Mesendoderm (in vitro differentiated cells): ENCODE results near the gene PCNP.
"Not testable (repeated sequence)": the region's sequence is repeated elsewhere in the genome, so short reads cannot be mapped to it uniquely, and the experiment has no call there.

Experiments
- DNase-seq: peaks from one replicate; pipeline ENCODE4 v3.0.0; 2013
- H2AK5ac ChIP-seq: 2 replicates; pipeline ENCODE4 v1.6.1; 2013; ENCODE audit warnings: low read length, inconsistent platforms
- H2BK120ac ChIP-seq: 2 replicates; pipeline ENCODE4 v1.6.1; 2013; ENCODE audit warnings: low read depth, mild to moderate bottlenecking, low read length, moderate library complexity, mixed read lengths
- H2BK15ac ChIP-seq: replicated peaks from 2 replicates; pipeline ENCODE4 v1.6.1; 2013; ENCODE audit warnings: low read depth, mild to moderate bottlenecking, moderate library complexity
- H2BK5ac ChIP-seq: 2 replicates; pipeline ENCODE4 v1.6.1; 2013; ENCODE audit warnings: low read length, inconsistent platforms
- H3K18ac ChIP-seq: 2 replicates; pipeline ENCODE4 v1.6.1; 2013; ENCODE audit warnings: mild to moderate bottlenecking, low read length, mixed read lengths
- H3K23ac ChIP-seq: one replicate; pipeline ENCODE4 v1.6.1; 2013; ENCODE audit warnings: low read length
- H3K27ac ChIP-seq: 2 replicates; pipeline ENCODE4 v1.5.1; 2013; ENCODE audit warnings: low read depth, mild to moderate bottlenecking, inconsistent platforms, low read length, moderate library complexity
- H3K27me3 ChIP-seq: 2 replicates; pipeline ENCODE4 v1.6.1; 2013; ENCODE audit warnings: low read length, control low read depth, mild to moderate bottlenecking, inconsistent platforms; ENCODE audit not compliant: insufficient read depth, poor library complexity
- H3K36me3 ChIP-seq: 2 replicates; pipeline ENCODE4 v1.6.1; 2013; ENCODE audit warnings: low read length, inconsistent platforms; ENCODE audit not compliant: control insufficient read depth, insufficient read depth
- H3K4ac ChIP-seq: one replicate; pipeline ENCODE4 v1.6.1; 2013; ENCODE audit warnings: low read depth, mild to moderate bottlenecking, low read length, moderate library complexity
- H3K4me1 ChIP-seq: 2 replicates; pipeline ENCODE4 v1.6.1; 2013; ENCODE audit warnings: low read depth, low read length, inconsistent platforms; ENCODE audit not compliant: control insufficient read depth
- H3K4me2 ChIP-seq: 2 replicates; pipeline ENCODE4 v1.6.1; 2013; ENCODE audit warnings: low read length
- H3K4me3 ChIP-seq: 2 replicates; pipeline ENCODE4 v1.5.1; 2013; ENCODE audit warnings: mild to moderate bottlenecking, low read length
- H3K56ac ChIP-seq: one replicate; pipeline ENCODE4 v1.6.1; 2013; ENCODE audit warnings: low read length
- H3K79me1 ChIP-seq: 2 replicates; pipeline ENCODE4 v1.6.1; 2013; ENCODE audit warnings: low read length, inconsistent platforms
- H3K79me2 ChIP-seq: 2 replicates; pipeline ENCODE4 v1.6.1; 2013; ENCODE audit warnings: mild to moderate bottlenecking, low read length; ENCODE audit not compliant: control insufficient read depth, insufficient read depth
- H3K9ac ChIP-seq: 2 replicates; pipeline ENCODE4 v1.6.1; 2013; ENCODE audit warnings: low read length, inconsistent platforms
- H4K5ac ChIP-seq: one replicate; pipeline ENCODE4 v1.6.1; 2013; ENCODE audit warnings: low read length
- H4K8ac ChIP-seq: one replicate; pipeline ENCODE4 v1.6.1; 2013; ENCODE audit warnings: low read depth, mild to moderate bottlenecking, control low read depth, low read length, moderate library complexity
- WGBS: extraction: QIAGEN DNeasy Blood & Tissue Kit; methylation state at CpG from one replicate; pipeline ENCODE4 v1.1.7; 2013; ENCODE audit warnings: low lambda C conversion rate, missing lambda C conversion rate; ENCODE audit not compliant: insufficient coverage; ENCODE audit errors: extremely low coverage; 5-methylcytosine and 5-hydroxymethylcytosine counted together

PCNP gene

GRCh38 chr3:101629219-101629618 lies 55.2 kb downstream of the PCNP start:
- no peak overlapping the region for H3K56ac ChIP-seq
- no peaks in the 10 kb centered on the region for H3K36me3 ChIP-seq
- H4K8ac ChIP-seq: no peak overlapping the region
- no peak overlapping the region for H3K27ac ChIP-seq
- no peak overlapping the region for H2BK15ac ChIP-seq
- no peaks in the 10 kb centered on the region for H3K79me2 ChIP-seq
- no peak overlapping the region for H2BK5ac ChIP-seq
- H3K9ac ChIP-seq: no peak overlapping the region
- no peak for DNase-seq
- no peak overlapping the region for H3K18ac ChIP-seq
- no peaks in the 10 kb centered on the region for H3K4me1 ChIP-seq
- no peaks in the 10 kb centered on the region for H3K27me3 ChIP-seq
- H3K4ac ChIP-seq: no peak overlapping the region
- no peak overlapping the region for H3K23ac ChIP-seq
- H3K4me3 ChIP-seq: no peak overlapping the region
- no peak overlapping the region for H3K4me2 ChIP-seq
- no peak overlapping the region for H2AK5ac ChIP-seq
- no peak overlapping the region for H2BK120ac ChIP-seq
- no peak overlapping the region for H4K5ac ChIP-seq
- no peaks in the 10 kb centered on the region for H3K79me1 ChIP-seq

DNA sequence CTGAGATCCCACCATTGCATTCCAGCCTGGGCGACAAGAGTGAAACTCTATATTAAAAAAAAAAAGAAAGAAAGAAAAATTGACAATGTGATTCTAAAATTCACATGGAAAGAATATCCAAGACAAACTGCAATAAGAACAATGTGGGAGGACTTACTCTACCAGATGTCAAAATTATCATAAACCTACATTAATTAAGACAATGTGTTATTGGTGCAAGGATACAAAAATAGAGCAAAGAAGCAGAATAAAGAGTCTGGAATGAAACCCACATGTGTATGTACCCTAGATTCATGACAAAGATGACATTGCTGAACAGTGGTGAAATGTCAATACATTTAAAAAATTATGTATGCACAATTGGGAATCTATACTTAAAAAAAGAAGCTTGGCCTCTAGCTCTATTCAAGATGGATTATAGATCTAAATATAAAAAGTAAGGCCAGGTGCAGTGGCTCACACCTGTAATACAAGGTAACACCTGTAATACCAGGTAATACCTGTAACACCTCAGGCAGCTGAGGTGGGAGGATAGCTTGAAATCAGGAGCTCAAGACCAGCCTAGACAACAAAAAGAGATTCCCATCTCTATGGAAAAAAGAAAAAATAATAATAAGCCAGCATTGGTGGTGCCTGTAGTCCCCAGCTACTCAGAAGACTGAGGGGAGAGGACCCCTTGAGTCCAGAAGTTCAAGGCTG lies 57.3 kb downstream of the PCNP start:
- Histone ChIP-seq H4K8ac (no peak overlapping the region), H3K4me1 (no peaks in the 10 kb centered on the region), H3K36me3 (no peaks in the 10 kb centered on the region), H3K4me2 (no peak overlapping the region), H3K27me3 (no peaks in the 10 kb centered on the region), H2AK5ac (no peak overlapping the region), H3K18ac (no peak overlapping the region), H4K5ac (no peak overlapping the region), H2BK120ac (no peak overlapping the region), H3K4ac (no peak overlapping the region), H3K9ac (no peak overlapping the region), H2BK5ac (no peak overlapping the region), H3K27ac (no peak overlapping the region), H3K23ac (no peak overlapping the region), H3K79me2 (no peaks in the 10 kb centered on the region), H3K56ac (no peak overlapping the region), H3K4me3 (no peak overlapping the region), H3K79me1 (no peaks in the 10 kb centered on the region), H2BK15ac (no peak overlapping the region)
- no peak for DNase-seq
- no CpG with 5 or more reads among the region's 1 CpG for WGBS

- H2BK5ac ChIP-seq, H3K56ac ChIP-seq, H3K27me3 ChIP-seq, H2AK5ac ChIP-seq, H3K4me1 ChIP-seq, H3K36me3 ChIP-seq, H2BK15ac ChIP-seq, DNase-seq, H4K5ac ChIP-seq, H3K27ac ChIP-seq, H3K4me3 ChIP-seq, H3K79me1 ChIP-seq, H3K4ac ChIP-seq, H3K23ac ChIP-seq, H3K4me2 ChIP-seq, H3K18ac ChIP-seq, H2BK120ac ChIP-seq, H4K8ac ChIP-seq, H3K79me2 ChIP-seq, H3K9ac ChIP-seq: not testable (repeated sequence)
- no CpG with 5 or more reads among the region's 8 CpGs for WGBS
Measured at GRCh38 chr3:101631959-101632358, 58.0 kb downstream of the PCNP start.

- Histone ChIP-seq H3K56ac (no peak overlapping the region), H4K5ac (no peak overlapping the region), H3K4me3 (no peak overlapping the region), H2BK5ac (no peak overlapping the region), H3K23ac (no peak overlapping the region), H2BK120ac (no peak overlapping the region), H4K8ac (no peak overlapping the region), H3K4me2 (no peak overlapping the region), H2BK15ac (no peak overlapping the region), H3K27me3 (no peaks in the 10 kb centered on the region), H3K27ac (no peak overlapping the region), H3K4ac (no peak overlapping the region), H3K9ac (no peak overlapping the region), H2AK5ac (no peak overlapping the region), H3K79me2 (no peaks in the 10 kb centered on the region), H3K36me3 (no peaks in the 10 kb centered on the region), H3K79me1 (no peaks in the 10 kb centered on the region), H3K18ac (no peak overlapping the region), H3K4me1 (no peaks in the 10 kb centered on the region)
- WGBS: no CpG with 5 or more reads among the region's 11 CpGs
- DNase-seq: no peak
Measured at GRCh38 chr3:101632586-101632985, 58.6 kb downstream of the PCNP start.

GRCh38 chr3:101633186-101633585 lies 59.2 kb downstream of the PCNP start:
- DNase-seq: no peak
- H3K23ac ChIP-seq: no peak overlapping the region
- no peak overlapping the region for H2BK120ac ChIP-seq
- no peaks in the 10 kb centered on the region for H3K79me2 ChIP-seq
- no peak overlapping the region for H2AK5ac ChIP-seq
- no peak overlapping the region for H3K4me3 ChIP-seq
- H3K4ac ChIP-seq: no peak overlapping the region
- peaks cover 3% of the 10 kb centered on the region for H3K4me1 ChIP-seq
- H3K56ac ChIP-seq: peak overlapping the region; percentile 15
- no peak overlapping the region for H3K9ac ChIP-seq
- no peak overlapping the region for H2BK5ac ChIP-seq
- no peaks in the 10 kb centered on the region for H3K36me3 ChIP-seq
- no peak overlapping the region for H3K4me2 ChIP-seq
- no peak overlapping the region for H4K8ac ChIP-seq
- no CpG with 5 or more reads among the region's 10 CpGs for WGBS
- H3K27me3 ChIP-seq: no peaks in the 10 kb centered on the region
- H4K5ac ChIP-seq: no peak overlapping the region
- H3K79me1 ChIP-seq: no peaks in the 10 kb centered on the region
- no peak overlapping the region for H3K18ac ChIP-seq
- no peak overlapping the region for H3K27ac ChIP-seq
- no peak overlapping the region for H2BK15ac ChIP-seq

GRCh38 chr3:101634591-101635196 lies 60.7 kb downstream of the PCNP start:
- Histone ChIP-seq H3K4me3 (no peak overlapping the region), H3K9ac (no peak overlapping the region), H3K36me3 (no peaks in the 10 kb centered on the region), H3K4me2 (no peak overlapping the region), H3K79me1 (no peaks in the 10 kb centered on the region), H2BK5ac (no peak overlapping the region), H4K5ac (no peak overlapping the region), H3K4ac (no peak overlapping the region), H2BK120ac (no peak overlapping the region), H2BK15ac (no peak overlapping the region), H3K79me2 (no peaks in the 10 kb centered on the region), H4K8ac (no peak overlapping the region), H3K56ac (peak overlapping the region; percentile 17), H3K27me3 (no peaks in the 10 kb centered on the region), H3K27ac (no peak overlapping the region), H2AK5ac (no peak overlapping the region), H3K23ac (no peak overlapping the region), H3K18ac (no peak overlapping the region), H3K4me1 (peaks cover 5% of the 10 kb centered on the region)
- no CpG with 5 or more reads among the region's 9 CpGs for WGBS
- DNase-seq: no peak
